ENCODE measurements around the gene ZNF106.

Gene ZNF106

DNA sequence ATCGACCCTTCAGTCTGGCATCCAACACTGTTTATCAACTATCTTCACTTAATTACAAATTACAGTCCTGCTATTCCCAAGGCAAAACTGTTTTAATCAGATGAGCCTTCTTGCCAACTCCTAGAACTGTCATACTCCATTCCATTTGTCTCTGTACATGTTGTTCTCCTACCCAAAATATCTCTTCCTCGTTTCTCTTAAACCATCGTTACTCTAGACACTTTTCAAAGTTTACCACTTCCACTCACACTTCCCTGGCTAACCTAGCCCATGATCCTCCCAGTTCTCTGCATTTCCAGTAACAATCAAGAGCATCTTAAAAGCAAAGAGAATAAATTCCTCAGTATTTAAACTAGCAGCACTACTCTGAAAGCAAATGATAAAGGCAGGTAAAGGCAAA, 19.9 kb downstream of the ZNF106 start:
- no peak for DNase-seq

DNA sequence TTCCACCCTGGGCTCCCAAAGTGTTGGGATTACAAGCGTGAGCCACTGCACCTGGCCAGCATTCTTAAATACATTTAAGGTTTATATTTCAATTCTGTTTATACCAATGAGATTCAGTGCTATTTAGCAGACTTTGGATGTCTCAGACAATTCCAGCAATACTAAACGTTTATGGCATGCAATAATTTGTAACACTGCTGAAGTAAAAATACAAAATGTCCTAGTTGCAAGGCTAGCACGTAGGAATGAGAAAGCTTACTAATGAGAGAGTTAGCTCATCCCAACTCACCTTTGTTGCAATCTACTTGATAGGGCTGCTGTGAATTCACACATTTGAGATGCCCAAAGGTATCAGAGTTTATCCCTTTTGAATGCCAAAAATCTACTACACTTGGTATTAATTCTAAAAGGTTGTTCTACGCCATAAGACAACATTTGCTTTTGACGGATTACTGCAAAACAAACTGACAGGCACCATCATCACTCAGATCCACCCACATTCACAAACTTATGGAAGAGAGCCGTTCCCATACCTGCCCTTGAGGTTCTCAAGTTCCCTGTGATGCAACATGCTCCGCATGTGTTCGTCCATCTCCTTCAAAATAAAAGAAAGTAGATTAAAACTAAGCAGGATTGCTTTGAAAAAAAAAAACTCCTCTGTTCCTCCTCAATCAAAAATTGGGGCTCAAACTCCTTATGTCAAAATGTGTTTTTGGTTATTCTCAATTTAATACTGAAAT, 25.3 kb downstream of the ZNF106 start:
- DNase-seq, result no peak

DNA sequence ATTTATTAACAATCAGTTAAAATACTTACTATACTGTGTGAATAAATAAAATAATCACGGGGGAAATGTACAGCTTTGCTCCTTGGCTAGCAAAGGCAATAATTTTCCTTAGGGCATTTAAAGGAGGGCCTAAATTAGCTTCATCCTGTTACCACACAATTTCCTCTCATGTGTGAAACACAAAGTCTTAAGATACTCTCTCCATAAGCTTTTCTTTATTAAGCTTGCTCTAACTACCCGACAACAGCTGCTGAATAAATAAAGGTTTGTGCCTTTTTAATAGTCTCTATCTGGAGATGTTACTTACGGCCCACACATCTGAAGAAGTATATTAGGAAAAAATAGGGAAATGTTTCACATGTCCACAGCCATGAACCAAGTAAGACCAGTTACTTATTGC, 29.7 kb downstream of the ZNF106 start:
- no peak for DNase-seq

DNA sequence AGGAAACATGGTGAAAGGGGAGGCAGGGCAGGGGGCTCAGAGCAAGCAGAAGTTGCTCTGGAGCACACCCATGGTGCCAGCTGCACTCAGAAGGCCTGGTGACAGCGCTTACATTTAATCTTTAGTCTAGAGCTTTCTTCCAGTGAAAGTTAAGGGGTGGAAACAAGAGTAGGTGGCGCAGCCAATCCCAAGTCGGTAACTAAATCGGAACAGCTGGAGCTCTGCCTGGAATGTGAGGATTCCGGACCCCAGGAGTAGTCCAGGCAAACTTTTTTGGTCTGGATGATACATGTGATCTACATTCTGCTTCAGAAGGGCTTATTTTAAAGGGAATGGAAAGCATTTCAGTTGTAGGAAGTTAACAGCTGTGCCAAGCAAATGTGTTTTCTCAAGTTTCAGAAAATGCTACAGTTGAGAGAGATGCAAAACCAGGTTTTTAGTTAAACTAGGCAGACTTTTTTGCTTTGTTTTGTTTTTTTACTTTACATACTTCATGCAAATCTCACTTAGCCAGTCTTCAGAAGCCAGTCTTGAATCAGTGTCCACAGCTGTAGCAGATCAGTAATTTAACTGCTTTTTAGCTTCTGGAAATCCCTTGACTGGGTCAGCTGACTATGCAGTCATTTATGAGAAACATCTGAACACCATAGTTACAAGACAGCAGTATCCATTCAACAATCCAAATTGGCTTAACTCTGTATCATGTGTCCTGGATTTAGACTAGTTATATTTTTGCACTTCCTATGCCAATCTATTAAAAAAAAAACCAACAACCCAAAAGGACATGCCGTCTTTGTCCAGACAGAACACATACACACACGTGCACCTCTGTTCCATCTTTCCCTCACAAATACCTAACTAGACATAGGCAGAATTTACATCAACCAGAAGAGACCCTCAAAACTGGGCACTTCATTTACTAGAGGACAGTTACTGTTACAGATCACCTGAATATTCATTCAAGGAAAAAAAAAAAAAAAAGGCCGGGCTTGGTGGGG, 33.2 kb downstream of the ZNF106 start:
- DNase-seq, result no peak

DNA sequence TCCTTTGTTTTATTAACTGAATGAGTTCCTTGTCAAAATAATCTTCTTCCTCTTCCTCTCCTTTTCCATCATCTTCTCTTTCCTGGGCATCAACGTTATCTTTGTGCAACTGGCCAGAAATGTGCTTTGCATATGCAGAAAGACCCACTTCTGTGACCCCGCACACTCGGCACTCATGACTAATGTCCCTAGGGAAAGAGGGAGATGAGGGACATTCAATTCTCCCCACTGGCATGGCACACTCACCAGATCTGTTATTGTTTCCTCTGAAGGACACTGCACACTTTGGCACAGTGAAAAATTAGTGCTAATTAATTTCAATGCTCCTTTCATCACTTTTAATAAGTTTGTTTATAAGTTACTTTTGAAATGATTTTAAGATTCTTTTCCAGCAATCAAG, 34.0 kb downstream of the ZNF106 start:
- no peak for DNase-seq

DNA sequence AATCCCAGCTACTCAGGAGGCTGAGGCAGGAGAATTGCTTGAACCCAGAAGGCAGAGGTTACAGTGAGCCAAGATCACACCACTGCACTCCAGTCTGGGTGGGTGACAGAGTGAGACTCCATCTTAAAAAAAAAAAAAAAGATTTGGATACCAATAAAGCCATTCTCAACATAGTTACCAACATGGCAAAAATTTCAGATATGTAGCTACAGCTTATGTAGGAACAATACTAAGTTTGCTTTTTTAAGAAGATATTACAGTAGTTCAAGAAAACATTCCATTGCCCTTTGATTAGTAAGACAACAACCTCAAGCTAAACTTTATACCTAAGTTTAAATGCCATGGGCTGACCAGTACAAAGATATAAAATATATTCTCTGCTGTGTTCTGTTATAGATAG, 34.4 kb downstream of the ZNF106 start:
- no peak for DNase-seq

DNA sequence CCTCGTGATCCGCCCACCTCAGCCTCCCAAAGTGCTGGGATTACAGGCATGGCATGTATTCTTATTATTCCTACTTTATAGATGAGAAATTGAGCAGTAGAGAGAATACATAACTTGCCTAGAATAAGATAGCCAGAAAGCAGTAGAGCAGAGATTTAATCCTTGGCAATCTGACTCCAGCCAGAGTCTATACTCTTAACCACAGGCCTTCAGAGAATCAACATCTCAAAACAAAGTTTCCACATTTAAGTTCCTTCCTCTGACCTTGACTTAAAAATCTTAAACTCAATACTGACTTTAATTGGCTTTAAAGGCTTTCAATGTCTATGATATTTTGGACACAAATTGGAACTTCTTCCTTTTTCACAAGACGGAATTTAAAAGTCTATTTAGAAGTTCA, 37.1 kb downstream of the ZNF106 start:
- no peak for DNase-seq

DNA sequence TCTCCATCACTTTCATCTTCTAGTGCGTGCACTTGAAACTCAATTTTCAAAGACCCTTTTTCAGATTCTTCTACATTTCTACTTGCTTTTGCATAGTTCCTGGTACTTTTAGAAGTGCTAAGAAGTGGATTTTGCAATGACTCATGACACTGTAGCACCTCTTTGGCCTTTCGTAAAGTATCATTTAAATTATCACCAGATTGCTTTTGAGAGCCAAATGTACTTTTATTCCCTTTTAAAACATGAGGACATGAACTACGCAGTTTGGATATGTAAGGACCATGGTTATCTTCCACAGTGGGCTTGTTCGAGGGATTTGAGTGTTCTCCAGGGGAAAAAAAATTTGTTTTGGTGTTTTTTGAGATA, 40.5 kb downstream of the ZNF106 start:
- DNase-seq, result no peak

DNA sequence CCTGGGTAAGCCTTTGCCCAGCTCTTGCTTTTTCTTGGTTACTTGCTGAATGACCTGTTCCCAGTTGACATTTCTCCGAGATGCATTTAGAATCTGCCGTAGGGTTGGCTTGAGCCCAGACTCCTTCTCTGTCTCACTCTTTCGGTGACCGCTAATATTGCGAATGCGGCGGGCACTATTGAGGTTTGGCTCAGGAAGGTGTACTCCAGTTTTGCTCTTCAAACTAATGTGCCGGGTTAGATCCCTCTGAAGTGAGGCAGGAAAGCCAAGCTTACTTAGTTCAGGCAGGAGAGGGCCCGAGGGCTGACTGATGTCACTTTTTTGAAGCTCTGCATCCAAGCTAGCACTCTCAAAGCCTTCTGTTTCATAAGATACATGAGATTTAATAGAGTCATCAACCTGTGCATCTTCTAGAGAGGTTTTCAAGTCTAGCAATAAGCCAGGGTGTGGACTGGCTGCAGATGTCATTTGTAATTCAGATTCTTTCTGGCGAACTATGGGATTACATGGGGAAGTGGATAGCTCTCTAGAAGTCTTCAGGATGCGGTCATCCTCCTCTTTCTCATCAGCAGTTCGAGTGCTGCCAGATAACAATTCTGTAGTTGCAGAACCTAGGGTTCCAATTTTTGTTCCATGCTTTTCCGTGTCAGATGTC, 41.0 kb downstream of the ZNF106 start:
- DNase-seq, result no peak

DNA sequence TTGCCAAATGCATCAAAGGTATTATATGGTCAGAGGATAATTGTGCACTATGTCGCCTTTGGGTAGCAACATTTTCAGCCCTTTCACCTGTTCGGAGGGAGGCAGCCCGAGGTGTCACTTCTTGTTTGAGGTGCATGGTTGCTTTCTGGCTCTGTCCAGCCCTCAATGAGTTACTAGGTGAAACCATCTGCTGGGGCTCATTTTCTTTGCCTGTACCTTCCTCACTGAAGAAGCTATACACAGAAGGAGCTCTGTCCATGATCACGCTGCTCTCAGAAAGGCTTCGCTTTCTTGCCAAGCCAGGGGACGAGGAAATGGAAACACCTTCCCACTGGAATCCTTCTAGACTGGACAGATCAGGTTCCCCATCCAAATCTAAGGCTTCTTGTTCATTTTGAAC, 42.7 kb downstream of the ZNF106 start:
- no peak for DNase-seq

DNA sequence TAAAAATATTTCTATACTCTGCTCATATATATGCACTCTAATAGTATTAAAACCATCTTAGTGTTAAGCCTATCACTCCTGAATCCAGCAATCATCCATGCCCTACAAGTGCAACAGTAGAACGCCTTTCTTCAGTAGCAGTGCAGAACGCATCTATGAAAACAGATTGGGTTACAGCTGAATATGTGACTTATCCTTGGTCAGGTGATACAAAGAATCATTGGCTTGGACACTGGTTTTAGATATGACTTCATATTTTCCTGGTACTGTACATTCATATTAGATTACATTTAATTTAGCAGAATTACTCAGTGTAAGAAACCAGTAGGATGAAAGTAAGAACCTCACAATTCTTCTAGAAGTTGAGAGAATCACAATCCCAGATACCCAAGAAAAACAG, 43.3 kb downstream of the ZNF106 start:
- DNase-seq, result no peak

DNA sequence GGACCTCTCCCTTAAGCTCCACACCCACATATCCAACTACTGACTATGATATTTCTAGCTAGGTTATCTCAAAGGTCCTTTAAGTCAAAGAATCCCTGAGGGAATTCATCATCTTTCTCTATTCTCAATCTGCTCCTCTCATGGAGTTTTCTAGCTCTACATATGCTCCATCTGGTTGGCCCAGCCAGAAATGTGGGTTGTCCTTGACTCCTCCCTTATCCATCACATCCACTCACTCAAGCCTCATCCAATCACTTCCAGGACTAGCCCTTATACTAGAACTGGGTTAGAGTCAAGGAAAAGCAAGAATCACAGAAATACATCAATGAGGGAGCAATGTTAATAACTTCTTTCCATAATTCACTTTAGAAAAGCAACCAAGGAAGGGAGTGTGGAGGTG, 45.4 kb downstream of the ZNF106 start:
- no peak for DNase-seq

DNA sequence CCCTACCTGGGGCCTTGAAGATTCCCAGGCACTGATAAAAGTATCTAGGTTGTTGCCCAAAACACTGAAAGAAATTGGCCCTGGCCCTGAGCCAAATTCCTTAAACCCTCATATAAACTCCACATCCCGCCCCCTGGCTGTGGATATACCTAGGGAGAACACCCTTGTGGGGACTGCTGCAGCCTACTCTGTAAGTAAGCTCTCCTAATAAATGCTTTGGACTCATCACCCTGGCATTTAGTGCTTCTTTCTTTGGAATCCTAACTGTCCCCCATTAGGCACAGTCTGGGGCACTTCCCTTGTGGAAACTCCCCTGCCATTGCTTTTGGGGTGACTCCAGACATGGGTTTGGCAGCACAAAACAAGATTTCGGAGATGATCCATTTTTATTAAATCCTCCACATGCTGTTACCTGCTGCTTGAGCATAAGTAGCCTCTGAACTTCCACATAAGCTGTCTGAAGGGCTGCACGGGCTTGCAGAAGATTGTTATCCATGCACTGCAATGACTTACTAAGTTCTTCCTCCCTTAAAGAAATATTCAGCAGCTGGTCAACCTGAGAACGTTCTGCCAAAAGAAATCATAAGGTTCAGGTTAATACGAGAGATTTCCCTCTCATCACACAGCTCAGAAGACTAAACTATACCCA, 46.4 kb downstream of the ZNF106 start:
- DNase-seq, result no peak

DNA sequence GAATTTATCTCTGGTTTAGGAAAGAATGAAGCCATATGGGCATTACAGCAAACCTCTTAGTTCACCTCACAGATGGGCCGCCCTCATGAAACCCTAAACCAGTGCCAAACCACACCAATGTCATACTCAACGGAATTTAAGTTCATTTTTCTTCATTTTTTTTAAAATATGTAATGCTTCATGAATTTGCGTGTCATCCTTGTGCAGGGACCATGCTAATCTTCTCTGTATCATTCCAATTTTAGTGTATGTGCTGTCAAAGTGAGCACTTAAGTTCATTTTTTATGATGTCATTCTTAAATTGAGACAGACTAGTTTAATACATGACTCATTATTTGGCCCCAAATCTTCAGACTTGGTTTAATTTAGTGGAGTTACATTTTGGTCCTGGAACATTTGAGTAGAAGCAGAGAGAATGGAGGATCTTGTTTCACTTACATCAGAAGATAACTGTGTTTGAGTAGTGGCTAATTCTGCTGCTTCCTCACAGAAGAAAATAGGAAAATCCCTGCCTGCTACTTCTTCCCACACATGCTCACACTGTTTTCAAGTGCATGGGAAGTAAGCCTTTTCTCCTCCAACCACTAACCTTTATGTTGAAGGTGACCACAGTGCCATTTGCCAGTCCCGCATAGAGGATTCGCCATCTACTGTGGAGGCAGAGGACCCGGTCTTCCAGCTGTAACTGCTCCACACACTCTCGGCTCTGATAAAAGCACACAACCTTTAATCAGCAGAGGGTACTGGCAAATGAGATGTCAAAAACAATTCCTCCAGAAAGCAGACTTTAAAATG, 63.3 kb downstream of the ZNF106 start:
- DNase-seq, result no peak

DNA sequence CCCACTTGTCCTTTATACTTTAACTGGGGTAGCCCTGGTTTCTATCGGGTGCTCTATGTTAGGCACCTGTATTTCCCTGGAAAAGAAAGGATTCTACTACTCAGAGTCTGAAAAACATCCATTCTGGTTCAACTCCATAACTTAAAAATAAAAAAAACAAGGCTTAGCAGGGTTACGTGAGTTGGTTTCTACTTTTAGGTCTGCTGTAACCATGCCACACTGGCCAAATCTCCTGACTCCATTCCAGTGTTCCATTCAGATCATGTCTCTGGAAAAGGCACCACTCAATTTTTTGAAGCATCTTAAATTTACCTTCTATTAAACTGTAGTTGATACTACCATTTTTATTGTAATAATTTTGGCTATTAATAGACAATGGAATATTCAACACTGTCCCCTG, 69.6 kb downstream of the ZNF106 start:
- no peak for DNase-seq

DNA sequence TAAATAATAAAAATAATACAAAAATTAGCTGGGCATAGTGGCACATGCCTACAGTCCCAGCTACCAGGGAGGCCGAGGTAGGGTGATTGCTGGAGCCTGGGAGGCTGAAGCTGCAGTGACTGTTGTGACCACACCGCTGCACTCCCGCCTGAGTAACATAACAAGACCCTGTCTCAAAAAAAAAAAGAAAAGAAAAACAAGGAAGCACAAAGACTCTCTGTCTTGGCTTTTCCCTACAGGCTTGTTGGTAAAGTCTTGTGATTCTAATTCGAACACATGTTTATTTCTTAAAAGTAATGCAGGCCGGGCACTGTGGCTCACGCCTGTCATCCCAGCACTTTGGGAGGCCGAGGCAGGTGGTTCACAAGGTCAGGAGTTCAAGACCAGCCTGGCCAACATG, 71.6 kb downstream of the ZNF106 start:
- DNase-seq, result no peak

DNA sequence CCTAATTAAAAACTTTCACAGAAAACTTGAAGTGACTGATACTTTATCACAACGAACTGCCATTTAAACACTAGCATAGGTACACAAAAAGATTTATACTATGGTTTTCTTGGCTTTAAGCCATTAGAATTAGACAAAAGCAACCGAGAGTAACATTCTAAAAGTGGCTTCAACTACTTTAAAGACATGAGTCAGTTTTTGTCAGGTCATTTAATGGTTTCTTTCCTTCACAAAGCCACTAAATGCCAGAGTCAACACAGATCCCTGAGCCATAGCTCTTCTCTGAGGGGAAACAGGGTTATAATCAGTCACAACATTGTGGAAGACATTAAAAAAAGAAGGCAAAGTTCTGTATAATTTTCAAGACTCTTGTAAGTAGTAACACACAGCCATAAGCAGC, 77.0 kb downstream of the ZNF106 start:
- DNase-seq, result no peak

DNA sequence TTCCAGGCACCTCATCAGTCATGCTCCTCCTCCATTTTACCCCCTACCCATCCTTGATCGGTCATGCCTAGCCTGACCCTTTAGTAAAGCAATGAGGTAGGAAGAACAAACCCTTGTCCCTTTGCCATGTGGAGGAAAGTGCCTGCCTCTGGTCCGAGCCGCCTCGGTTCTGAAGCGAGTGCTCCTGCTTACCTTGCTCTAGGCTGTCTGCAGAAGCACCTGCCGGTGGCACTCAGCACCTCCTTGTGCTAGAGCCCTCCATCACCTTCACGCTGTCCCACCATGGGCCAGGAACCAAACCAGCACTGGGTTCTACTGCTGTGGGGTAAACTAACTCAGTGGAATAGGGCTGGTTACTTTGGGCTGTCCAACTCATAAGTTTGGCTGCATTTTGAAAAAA, 79.1 kb downstream of the ZNF106 start:
- DNase-seq, result no peak

DNA sequence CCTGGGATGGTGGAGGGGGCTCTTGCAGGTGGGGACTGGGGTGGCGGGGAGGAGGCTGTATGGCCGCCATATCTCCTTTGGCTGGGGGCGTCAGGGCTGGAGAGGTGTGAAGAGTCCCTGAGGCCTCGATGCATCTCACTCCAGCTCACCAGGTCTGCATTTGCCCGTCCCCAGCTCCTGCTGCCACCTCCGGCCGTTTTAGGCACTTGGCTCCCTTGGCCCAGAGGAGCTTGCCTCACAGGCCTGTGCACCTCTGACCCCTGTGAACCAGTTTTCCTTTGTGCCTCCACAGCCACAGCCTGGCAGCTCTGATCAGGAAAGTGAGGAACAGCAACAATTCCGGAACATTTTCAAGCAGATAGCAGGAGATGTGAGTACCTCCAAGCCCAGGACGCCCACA, 81.9 kb downstream of the ZNF106 start:
- DNase-seq, result no peak

DNA sequence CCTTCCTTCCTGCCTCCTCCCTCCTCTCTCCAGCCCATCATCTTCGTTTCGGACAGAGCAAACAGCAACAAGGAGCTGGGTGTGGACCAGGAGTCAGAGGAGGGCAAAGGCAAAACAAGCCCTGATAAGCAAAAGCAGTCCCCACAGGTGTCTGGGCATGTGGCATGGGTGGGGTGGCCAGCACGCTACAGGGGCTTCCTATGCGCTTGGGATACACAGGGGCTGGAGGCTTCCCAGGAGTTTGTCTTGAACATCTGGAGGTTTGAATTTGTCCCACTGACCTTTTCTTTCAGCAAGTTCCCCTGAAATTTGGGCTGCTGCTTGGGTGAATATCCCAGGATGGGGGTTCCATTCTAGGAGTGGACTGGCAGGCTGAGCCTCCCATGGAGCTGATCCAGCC, 82.8 kb downstream of the ZNF106 start:
- no peak for DNase-seq

DNA sequence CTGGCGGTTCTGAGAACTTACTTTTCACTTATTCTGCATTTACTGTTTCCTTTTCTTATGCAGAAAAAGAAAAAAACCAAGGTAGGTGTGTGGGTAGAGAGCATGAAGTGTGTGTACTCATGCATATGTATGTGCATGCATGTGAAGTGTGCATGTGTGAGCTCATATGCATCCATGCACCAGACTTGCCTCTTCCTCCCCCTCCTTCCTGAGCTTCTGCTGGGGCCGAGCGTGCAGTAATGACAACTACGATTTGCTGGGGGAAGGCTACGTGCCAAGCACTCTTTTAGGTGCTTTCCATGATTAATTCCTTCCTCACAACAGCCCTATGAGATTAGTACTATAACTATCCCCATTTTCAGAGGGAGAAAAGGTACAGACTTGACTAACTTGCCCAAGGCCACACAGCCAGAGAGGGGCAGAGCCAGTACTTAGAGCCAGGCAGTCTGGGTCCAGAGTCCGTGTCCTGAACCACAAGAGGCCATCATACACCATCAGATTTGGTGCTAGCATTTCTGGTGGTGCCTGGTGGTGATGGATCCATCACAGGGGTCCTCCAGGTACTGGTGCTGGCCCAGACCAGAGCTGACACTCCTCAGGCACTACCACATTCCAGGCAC, 85.0 kb downstream of the ZNF106 start:
- DNase-seq, result no peak
